NT2/D1 (cell line): ENCODE results near the gene GLUL.

ENCODE experiments used
- SUZ12 ChIP-seq: IDR thresholded peaks from 2 replicates; pipeline ENCODE4 v1.6.1; 2011; ENCODE audit not compliant: insufficient read length, insufficient read depth; ENCODE audit errors: extremely low read depth
- ZNF274 ChIP-seq: IDR thresholded peaks from 2 replicates; pipeline ENCODE4 v1.6.1; 2011; ENCODE audit warnings: mild to moderate bottlenecking, low read depth, low read length

DNA sequence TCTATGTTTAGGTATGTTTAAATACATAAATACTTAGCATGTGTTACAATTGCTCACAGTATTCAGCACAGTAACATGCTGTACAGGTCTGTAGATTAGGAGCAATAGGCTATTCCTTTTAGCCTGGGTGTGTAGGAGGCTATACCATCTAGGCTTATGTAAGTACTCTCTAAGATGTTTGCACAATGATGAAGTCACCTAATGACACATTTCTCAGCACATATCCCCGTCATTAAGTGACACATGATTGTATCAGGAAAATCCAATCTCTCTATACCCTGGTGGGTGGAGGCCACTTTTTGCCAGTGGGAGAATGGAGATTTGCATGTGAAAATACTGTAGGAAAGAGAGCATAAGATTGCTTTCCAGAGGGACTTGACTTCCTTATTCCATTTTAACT, 14.4 kb upstream of the GLUL start:
- TF ChIP-seq ZNF274 (no peak), SUZ12 (no peak)
